NCI-H2196 treated with DMSO at 0.1 percent for 48 hours (cell line): ENCODE measurements around the gene ZNF784.
A peak's percentile ranks its signal among the peaks of the same experiment; 100 is the strongest.

Experiments
- DNase-seq: peaks from one replicate; lab custom pipeline; 2025; ENCODE audit not compliant: unreplicated experiment; lab: John Stamatoyannopoulos, UW

The ZNF784 gene

GRCh38 chr19:55624109-55625003, at the start of gene ZNF784:
Gene ZNF784 (minus strand): TSS chr19:55624566. CDS start chr19:55624561, 5 bp downstream.
- DNase-seq = peak; percentile 90

GRCh38 chr19:55673889-55674288, 49.5 kb upstream of the ZNF784 start:
- no peak for DNase-seq

GRCh38 chr19:55673465-55673864, 49.1 kb upstream of the ZNF784 start:
- no peak for DNase-seq

- no peak for DNase-seq
These were observed 48.1 kb upstream of the ZNF784 start for GRCh38 chr19:55672418-55672817.

- no peak for DNase-seq
These were observed 46.6 kb upstream of the ZNF784 start for GRCh38 chr19:55671054-55671378.

- no peak for DNase-seq
These were observed 46.1 kb upstream of the ZNF784 start for GRCh38 chr19:55670280-55671053.

GRCh38 chr19:55669418-55670279, 45.3 kb upstream of the ZNF784 start:
- DNase-seq = no peak

GRCh38 chr19:55668603-55669348, 44.4 kb upstream of the ZNF784 start:
- no peak for DNase-seq

GRCh38 chr19:55667958-55668357, 43.6 kb upstream of the ZNF784 start:
- DNase-seq = no peak

- no peak for DNase-seq
These were observed 43.1 kb upstream of the ZNF784 start for GRCh38 chr19:55667511-55667910.

GRCh38 chr19:55667006-55667381, 42.6 kb upstream of the ZNF784 start:
- DNase-seq = no peak

- DNase-seq = no peak
These were observed 42.1 kb upstream of the ZNF784 start for GRCh38 chr19:55666343-55667005.

GRCh38 chr19:55663846-55664536, 39.6 kb upstream of the ZNF784 start:
- DNase-seq = no peak

- no peak for DNase-seq
These were observed 37.5 kb upstream of the ZNF784 start for GRCh38 chr19:55661826-55662225.

- DNase-seq = no peak
These were observed 36.6 kb upstream of the ZNF784 start for GRCh38 chr19:55660991-55661390.

GRCh38 chr19:55660404-55660803, 36.0 kb upstream of the ZNF784 start:
- DNase-seq = no peak

- DNase-seq = no peak
These were observed 35.5 kb upstream of the ZNF784 start for GRCh38 chr19:55659822-55660221.

- no peak for DNase-seq
These were observed 34.6 kb upstream of the ZNF784 start for GRCh38 chr19:55658846-55659459.
